Ishikawa (cell line): ENCODE measurements around the gene GPAM.

Experiments used
- CEBPB ChIP-seq: IDR thresholded peaks from 2 replicates; pipeline ENCODE4 v1.6.1; 2012
- EP300 ChIP-seq: IDR thresholded peaks from 2 replicates; pipeline ENCODE4 v1.6.1; 2012; ENCODE audit warnings: borderline replicate concordance
- FOXM1 ChIP-seq: IDR thresholded peaks from 2 replicates; pipeline ENCODE4 v1.6.1; 2012; ENCODE audit warnings: low read depth, borderline replicate concordance
- NFIC ChIP-seq: IDR thresholded peaks from 2 replicates; pipeline ENCODE4 v1.6.1; 2012
- RAD21 ChIP-seq: IDR thresholded peaks from 2 replicates; pipeline ENCODE4 v1.6.1; 2012; ENCODE audit warnings: low read depth
- TAF1 ChIP-seq: IDR thresholded peaks from 2 replicates; pipeline ENCODE4 v1.6.1; 2012; ENCODE audit warnings: low read depth, mild to moderate bottlenecking
- TCF12 ChIP-seq: IDR thresholded peaks from 2 replicates; pipeline ENCODE4 v1.6.1; 2012; ENCODE audit warnings: low read depth
- TEAD4 ChIP-seq: IDR thresholded peaks from 2 replicates; pipeline ENCODE4 v1.6.1; 2012
- YY1 ChIP-seq: IDR thresholded peaks from 2 replicates; pipeline ENCODE4 v1.6.1; 2012; ENCODE audit warnings: low read depth
- ZBTB7A ChIP-seq: IDR thresholded peaks from 2 replicates; pipeline ENCODE4 v1.6.1; 2012; ENCODE audit warnings: low read depth
- TF ChIP-seq, protein P1 (sequence below): IDR thresholded peaks from 2 replicates; pipeline ENCODE4 v1.6.1; 2012
- TF ChIP-seq, protein P2 (sequence below): IDR thresholded peaks from 2 replicates; pipeline ENCODE4 v1.6.1; 2012; ENCODE audit warnings: low read depth, mild to moderate bottlenecking
- TF ChIP-seq, protein P3 (sequence below): IDR thresholded peaks from 2 replicates; pipeline ENCODE4 v1.6.1; 2012

DNA sequence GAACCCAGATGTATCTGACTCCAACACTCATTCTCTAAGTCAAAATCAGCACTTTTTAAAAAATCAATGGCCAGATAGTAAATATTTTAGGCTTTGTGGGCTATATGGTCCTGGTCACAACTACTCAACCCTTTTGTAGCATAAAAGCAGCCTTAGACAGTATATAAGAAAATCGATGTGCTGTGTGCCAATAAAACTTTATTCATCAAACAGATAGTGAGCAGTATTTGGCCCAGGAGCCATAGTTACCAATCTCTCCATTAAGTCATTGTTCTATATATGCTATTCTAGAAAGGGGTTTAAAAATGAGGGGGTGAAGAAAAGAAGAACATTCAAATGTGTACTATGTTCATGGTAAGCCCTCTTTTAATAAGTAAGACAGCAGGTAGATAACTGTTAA, 18.5 kb upstream of the GPAM start:
- TF ChIP-seq CEBPB (no peak), TCF12 (no peak), TAF1 (no peak), EP300 (no peak), NFIC (no peak), FOXM1 (no peak), RAD21 (no peak), TEAD4 (no peak), YY1 (no peak), ZBTB7A (no peak)
- TF ChIP-seq, protein P1, sequence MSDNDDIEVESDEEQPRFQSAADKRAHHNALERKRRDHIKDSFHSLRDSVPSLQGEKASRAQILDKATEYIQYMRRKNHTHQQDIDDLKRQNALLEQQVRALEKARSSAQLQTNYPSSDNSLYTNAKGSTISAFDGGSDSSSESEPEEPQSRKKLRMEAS, result no peak
- TF ChIP-seq, protein P2, sequence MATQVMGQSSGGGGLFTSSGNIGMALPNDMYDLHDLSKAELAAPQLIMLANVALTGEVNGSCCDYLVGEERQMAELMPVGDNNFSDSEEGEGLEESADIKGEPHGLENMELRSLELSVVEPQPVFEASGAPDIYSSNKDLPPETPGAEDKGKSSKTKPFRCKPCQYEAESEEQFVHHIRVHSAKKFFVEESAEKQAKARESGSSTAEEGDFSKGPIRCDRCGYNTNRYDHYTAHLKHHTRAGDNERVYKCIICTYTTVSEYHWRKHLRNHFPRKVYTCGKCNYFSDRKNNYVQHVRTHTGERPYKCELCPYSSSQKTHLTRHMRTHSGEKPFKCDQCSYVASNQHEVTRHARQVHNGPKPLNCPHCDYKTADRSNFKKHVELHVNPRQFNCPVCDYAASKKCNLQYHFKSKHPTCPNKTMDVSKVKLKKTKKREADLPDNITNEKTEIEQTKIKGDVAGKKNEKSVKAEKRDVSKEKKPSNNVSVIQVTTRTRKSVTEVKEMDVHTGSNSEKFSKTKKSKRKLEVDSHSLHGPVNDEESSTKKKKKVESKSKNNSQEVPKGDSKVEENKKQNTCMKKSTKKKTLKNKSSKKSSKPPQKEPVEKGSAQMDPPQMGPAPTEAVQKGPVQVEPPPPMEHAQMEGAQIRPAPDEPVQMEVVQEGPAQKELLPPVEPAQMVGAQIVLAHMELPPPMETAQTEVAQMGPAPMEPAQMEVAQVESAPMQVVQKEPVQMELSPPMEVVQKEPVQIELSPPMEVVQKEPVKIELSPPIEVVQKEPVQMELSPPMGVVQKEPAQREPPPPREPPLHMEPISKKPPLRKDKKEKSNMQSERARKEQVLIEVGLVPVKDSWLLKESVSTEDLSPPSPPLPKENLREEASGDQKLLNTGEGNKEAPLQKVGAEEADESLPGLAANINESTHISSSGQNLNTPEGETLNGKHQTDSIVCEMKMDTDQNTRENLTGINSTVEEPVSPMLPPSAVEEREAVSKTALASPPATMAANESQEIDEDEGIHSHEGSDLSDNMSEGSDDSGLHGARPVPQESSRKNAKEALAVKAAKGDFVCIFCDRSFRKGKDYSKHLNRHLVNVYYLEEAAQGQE, result no peak
- TF ChIP-seq, protein P3, sequence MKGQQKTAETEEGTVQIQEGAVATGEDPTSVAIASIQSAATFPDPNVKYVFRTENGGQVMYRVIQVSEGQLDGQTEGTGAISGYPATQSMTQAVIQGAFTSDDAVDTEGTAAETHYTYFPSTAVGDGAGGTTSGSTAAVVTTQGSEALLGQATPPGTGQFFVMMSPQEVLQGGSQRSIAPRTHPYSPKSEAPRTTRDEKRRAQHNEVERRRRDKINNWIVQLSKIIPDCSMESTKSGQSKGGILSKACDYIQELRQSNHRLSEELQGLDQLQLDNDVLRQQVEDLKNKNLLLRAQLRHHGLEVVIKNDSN, result no peak
